HepG2 (cell line): Measurements from ENCODE around the gene RALB. TPM values are rescaled to one million over a fixed set of nuclear protein-coding genes. Genes with fewer than 3 reads are reported as not detected.

Experiments used
- ARNT ChIP-seq: fragments of 450-650 bp; IDR thresholded peaks from 2 replicates; pipeline ENCODE4 v1.6.1; 2017
- ARNT2 ChIP-seq: sonication (generic); formaldehyde crosslinking; IDR thresholded peaks from 2 replicates; pipeline ENCODE4 v1.8.0; 2022; ENCODE audit warnings: mild to moderate bottlenecking, low read depth, missing genetic modification reagents, moderate library complexity
- CBX2 ChIP-seq, 2 experiments: fragments of 200-600 bp in 1 of 2; sonication (generic); formaldehyde crosslinking in 1 of 2; IDR thresholded peaks; 2 replicates each; pipeline versions ENCODE4 v1.7.0 to v1.8.1; 2018 to 2022; ENCODE audit warnings: low read depth in 2 of 2, low read length in 1 of 2, mild to moderate bottlenecking in 1 of 2, missing genetic modification reagents in 1 of 2
- FOXP4 ChIP-seq: sonication (generic); formaldehyde crosslinking; IDR thresholded peaks from 2 replicates; pipeline ENCODE4 v1.4.0; 2020; ENCODE audit warnings: missing genetic modification reagents
- KMT2B ChIP-seq: IDR thresholded peaks from 2 replicates; pipeline ENCODE4 v1.6.1; 2016; ENCODE audit warnings: missing genetic modification reagents, missing compliant biosample characterization
- MAFF ChIP-seq: IDR thresholded peaks from 2 replicates; pipeline ENCODE4 v1.6.1; 2011; ENCODE audit warnings: low read depth, low read length, improper control_type of control experiment
- PHF5A ChIP-seq: IDR thresholded peaks from one replicate; pipeline ENCODE4 v1.6.1; 2018; ENCODE audit warnings: low read depth, missing genetic modification reagents; ENCODE audit not compliant: unreplicated experiment
- PLSCR1 ChIP-seq: sonication (generic); formaldehyde crosslinking; IDR thresholded peaks from 2 replicates; pipeline ENCODE4 v1.5.0; 2020; ENCODE audit warnings: missing genetic modification reagents, mild to moderate bottlenecking, borderline replicate concordance
- PRMT3 ChIP-seq: sonication (generic); formaldehyde crosslinking; IDR thresholded peaks from 2 replicates; pipeline ENCODE4 v1.8.1; 2022; ENCODE audit warnings: low read depth, mild to moderate bottlenecking, moderate library complexity, missing genetic modification reagents, borderline replicate concordance
- SNAPC5 ChIP-seq: sonication (generic); formaldehyde crosslinking; IDR thresholded peaks from 2 replicates; pipeline ENCODE4 v1.8.1; 2023; ENCODE audit warnings: mild to moderate bottlenecking, missing genetic modification reagents, borderline replicate concordance
- TBL1XR1 ChIP-seq: fragments of 150-350 bp; IDR thresholded peaks from 2 replicates; pipeline ENCODE4 v1.6.1; 2014; ENCODE audit warnings: borderline replicate concordance, low read length; ENCODE audit not compliant: partially characterized antibody
- ZFP1 ChIP-seq: IDR thresholded peaks from 2 replicates; pipeline ENCODE4 v1.6.1; 2016
- ZFP36 ChIP-seq: fragments of 150-350 bp; IDR thresholded peaks from 2 replicates; pipeline ENCODE4 v1.6.1; 2018; ENCODE audit warnings: borderline replicate concordance, low read length, low read depth; ENCODE audit not compliant: partially characterized antibody
- ZNF230 ChIP-seq: sonication (generic); formaldehyde crosslinking; IDR thresholded peaks from 2 replicates; pipeline ENCODE4 v1.4.0; 2020; ENCODE audit warnings: mild to moderate bottlenecking, missing genetic modification reagents
- ZNF484 ChIP-seq: sonication (generic); formaldehyde crosslinking; IDR thresholded peaks from 2 replicates; pipeline ENCODE4 v1.5.1; 2020; ENCODE audit warnings: mild to moderate bottlenecking, low read depth, missing genetic modification reagents, borderline replicate concordance
- ZNF510 ChIP-seq: sonication (generic); formaldehyde crosslinking; IDR thresholded peaks from 2 replicates; pipeline ENCODE4 v1.4.0; 2020; ENCODE audit warnings: low read depth, mild to moderate bottlenecking, missing genetic modification reagents
- ZNF577 ChIP-seq: sonication (generic); formaldehyde crosslinking; IDR thresholded peaks from 2 replicates; pipeline ENCODE4 v1.4.0; 2020; ENCODE audit warnings: mild to moderate bottlenecking, low read depth, missing genetic modification reagents, borderline replicate concordance
- ZNF747 ChIP-seq: sonication (generic); formaldehyde crosslinking; IDR thresholded peaks from 2 replicates; pipeline ENCODE4 v1.8.1; 2023; ENCODE audit warnings: missing genetic modification reagents, mild to moderate bottlenecking, borderline replicate concordance
- ZNF766 ChIP-seq: sonication (generic); formaldehyde crosslinking; IDR thresholded peaks from 2 replicates; pipeline ENCODE4 v1.5.0; 2020; ENCODE audit warnings: missing genetic modification reagents, borderline replicate concordance
- ZNF776 ChIP-seq: sonication (generic); formaldehyde crosslinking; IDR thresholded peaks from 2 replicates; pipeline ENCODE4 v1.4.0; 2020; ENCODE audit warnings: mild to moderate bottlenecking, missing genetic modification reagents
- ZNF816 ChIP-seq: sonication (generic); formaldehyde crosslinking; IDR thresholded peaks from 2 replicates; pipeline ENCODE4 v1.8.0; 2022; ENCODE audit warnings: missing genetic modification reagents, mild to moderate bottlenecking, borderline replicate concordance
- polyA plus RNA-seq, 8 experiments: library from polyadenylated mRNA; depleted of rRNA in 3 of 8; stranded (reverse) in 7 of 8; unstranded in 1 of 8; fragments of >200 nt; fragmentation: Illumina TruSeq in 4 of 8; extraction: Trizol in 4 of 8; gene quantifications; 2 replicates each; pipeline versions ENCODE4 v1.2.1 to v1.2.3, GENCODE V29; 2011 to 2016; ENCODE audit warnings: low read depth in 4 of 8, missing spikeins in 1 of 8, mixed read lengths in 1 of 8; ENCODE audit not compliant: insufficient read depth in 1 of 8
- total RNA-seq, 5 experiments: library from RNA; depleted of rRNA; stranded (reverse); fragments of >200 nt; fragmentation: Illumina TruSeq; extraction: Trizol; gene quantifications; 2 replicates each; pipeline ENCODE4 v1.2.3, GENCODE V29; 2016; ENCODE audit warnings: low read depth in 1 of 5
- TF ChIP-seq, protein P1 (sequence below): sonication (generic); formaldehyde crosslinking; IDR thresholded peaks from 2 replicates; pipeline ENCODE4 v1.8.0; 2022; ENCODE audit warnings: mild to moderate bottlenecking, missing genetic modification reagents, borderline replicate concordance
- TF ChIP-seq, protein P2 (sequence below): sonication (generic); formaldehyde crosslinking; IDR thresholded peaks from 2 replicates; pipeline ENCODE4 v1.4.0; 2020; ENCODE audit warnings: missing genetic modification reagents

Gene RALB
- total and polyA plus RNA-seq, 2 of the 13 experiments (the other 11 are each of a cell fraction or from before 2014, with no cell fraction given), result 37.8 to 43.2 TPM

DNA sequence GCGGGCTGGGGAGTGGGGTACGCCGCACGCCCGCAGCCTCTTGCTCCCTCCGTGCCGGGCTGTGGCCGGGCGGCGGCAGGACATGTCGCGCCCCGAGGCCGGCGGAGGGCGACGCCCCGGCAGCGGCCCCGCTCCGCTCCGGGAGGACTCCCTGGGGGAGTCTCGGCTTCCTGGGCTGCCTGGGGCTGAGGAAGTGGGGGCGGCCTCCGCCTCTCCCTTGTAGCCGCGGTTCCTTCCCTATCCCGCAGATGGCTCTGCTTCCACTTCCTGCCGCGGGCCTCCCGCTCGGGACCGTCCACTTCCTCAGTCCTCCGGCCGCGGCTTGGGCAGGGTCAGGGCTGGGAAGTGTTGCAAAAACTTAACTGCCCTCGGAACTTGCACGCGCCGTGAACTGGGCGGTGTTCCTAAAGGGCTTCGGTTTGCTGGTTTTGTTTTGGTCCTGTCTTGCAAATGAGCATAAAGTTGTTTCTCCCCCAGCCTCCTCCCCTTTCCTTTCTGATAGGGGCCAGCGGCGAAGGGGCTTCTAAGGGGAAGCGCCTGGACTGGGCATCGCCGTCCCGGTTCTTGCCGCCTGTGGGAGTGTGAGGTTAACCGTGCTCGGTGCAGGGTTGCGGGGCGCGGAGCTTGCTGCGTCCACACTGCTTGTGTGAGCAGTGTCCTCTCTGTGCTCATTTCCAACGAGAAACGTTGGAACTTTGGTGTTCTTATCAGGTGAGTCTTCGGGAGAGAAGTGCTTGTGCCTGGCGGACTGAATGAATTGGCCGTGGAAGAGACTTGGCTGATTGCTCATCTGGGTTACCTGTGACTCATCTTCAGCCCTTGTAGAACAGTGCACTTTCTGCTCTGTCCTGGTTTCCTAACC is 600 bp downstream of the RALB start (continued):
- TF ChIP-seq ARNT2 (CRISPR knock-in tag) (no peak), ZNF484 (CRISPR knock-in tag) (no peak), ZNF230 (CRISPR knock-in tag) (0 out of 2 replicates have a peak, but pooled peaks have one; percentile 34), PHF5A (CRISPR knock-in tag) (no peak), ZNF766 (CRISPR knock-in tag) (peak; percentile 20; the same call in 1 of the 2 replicates), FOXP4 (CRISPR knock-in tag) (no peak; the same call in 1 of the 2 replicates), TBL1XR1 (no peak), ZFP1 (no peak), CBX2 (IDR thresholded peaks at IDR 0.05; ENCODE audit: low read depth, low read length) (no peak), CBX2 (CRISPR knock-in tag; IDR thresholded peaks at IDR 0.05; ENCODE audit: low read depth) (no peak; the same call in 1 of the 2 replicates), SNAPC5 (CRISPR knock-in tag) (no peak), ZNF816 (CRISPR knock-in tag) (no peak), ARNT (no peak), ZFP36 (no peak), ZNF776 (CRISPR knock-in tag) (0 out of 2 replicates have a peak, but pooled peaks have one; percentile 51), ZNF747 (CRISPR knock-in tag) (no peak), KMT2B (CRISPR knock-in tag) (peak; percentile 53), ZNF577 (no peak), PRMT3 (CRISPR knock-in tag) (peak; percentile 93; the same call in 1 of the 2 replicates), PLSCR1 (CRISPR knock-in tag) (no peak), ZNF510 (CRISPR knock-in tag) (no peak), MAFF (no peak)
- TF ChIP-seq, protein P1, sequence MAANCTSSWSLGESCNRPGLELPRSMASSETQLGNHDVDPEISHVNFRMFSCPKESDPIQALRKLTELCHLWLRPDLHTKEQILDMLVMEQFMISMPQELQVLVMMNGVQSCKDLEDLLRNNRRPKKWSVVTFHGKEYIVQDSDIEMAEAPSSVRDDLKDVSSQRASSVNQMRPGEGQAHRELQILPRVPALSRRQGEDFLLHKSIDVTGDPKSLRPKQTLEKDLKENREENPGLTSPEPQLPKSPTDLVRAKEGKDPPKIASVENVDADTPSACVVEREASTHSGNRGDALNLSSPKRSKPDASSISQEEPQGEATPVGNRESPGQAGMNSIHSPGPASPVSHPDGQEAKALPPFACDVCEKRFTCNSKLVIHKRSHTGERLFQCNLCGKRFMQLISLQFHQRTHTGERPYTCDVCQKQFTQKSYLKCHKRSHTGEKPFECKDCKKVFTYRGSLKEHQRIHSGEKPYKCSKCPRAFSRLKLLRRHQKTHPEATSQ (CRISPR knock-in tag), result 0 out of 2 replicates have a peak, but pooled peaks have one; percentile 28
- TF ChIP-seq, protein P2, sequence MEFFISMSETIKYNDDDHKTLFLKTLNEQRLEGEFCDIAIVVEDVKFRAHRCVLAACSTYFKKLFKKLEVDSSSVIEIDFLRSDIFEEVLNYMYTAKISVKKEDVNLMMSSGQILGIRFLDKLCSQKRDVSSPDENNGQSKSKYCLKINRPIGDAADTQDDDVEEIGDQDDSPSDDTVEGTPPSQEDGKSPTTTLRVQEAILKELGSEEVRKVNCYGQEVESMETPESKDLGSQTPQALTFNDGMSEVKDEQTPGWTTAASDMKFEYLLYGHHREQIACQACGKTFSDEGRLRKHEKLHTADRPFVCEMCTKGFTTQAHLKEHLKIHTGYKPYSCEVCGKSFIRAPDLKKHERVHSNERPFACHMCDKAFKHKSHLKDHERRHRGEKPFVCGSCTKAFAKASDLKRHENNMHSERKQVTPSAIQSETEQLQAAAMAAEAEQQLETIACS, result no peak
